ENCODE measurements around the gene PCDHGA9. TPM values are rescaled to one million over a fixed set of nuclear protein-coding genes. Genes with fewer than 3 reads are reported as not detected.
"Not testable (repeated sequence)": the region's sequence is repeated elsewhere in the genome, so short reads cannot be mapped to it uniquely, and the experiment has no call there.

Gene PCDHGA9
- total RNA-seq, 1 donor from 2014 or later = 0.73 TPM

DNA sequence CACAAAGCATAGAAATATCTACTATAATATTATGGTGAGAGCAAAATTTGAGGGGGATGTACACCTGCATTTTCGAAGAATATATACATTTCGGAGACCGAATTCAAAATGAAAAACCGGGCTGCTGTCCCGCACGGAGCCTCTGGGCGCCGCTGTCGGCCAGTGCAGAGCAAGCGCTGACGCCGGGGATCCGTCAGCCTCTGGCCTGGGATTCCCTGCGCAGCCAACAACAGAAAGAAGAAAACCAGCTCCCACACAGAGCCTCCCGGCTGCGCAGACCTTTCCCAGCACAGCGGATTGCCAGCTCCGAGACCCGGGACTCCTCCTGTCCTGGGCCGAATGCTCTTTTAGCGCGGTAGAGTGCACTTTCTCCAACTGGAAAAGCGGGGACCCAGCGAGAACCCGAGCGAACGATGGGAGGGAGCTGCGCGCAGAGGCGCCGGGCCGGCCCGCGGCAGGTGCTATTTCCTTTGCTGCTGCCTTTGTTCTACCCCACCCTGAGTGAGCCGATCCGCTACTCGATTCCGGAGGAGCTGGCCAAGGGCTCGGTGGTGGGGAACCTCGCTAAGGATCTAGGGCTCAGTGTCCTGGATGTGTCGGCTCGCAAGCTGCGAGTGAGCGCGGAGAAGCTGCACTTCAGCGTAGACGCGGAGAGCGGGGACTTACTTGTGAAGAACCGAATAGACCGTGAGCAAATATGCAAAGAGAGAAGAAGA lies 5.4 kb downstream of the PCDHGA9 start, which contains the start of gene PCDHGB6:
Gene PCDHGB6 (plus strand): TSS at position 232 of the 716 bp plus-strand sequence. CDS start 182 bp downstream, at position 414.
- peak within 1 kb of the TSS; percentile 64 for H3K4me2 ChIP-seq (ENCODE audit: low read length)
- not testable (repeated sequence) for H3K27me3 Mint-ChIP-seq (ENCODE audit: low read depth, unreplicated experiment); H3K4me1 Mint-ChIP-seq (ENCODE audit: low read depth, unreplicated experiment); DNase-seq (ENCODE audit: low read depth); H3K27me3 ChIP-seq (ENCODE audit: insufficient read depth, low read length); H3K36me3 ChIP-seq (ENCODE audit: insufficient read depth, low read length); FAIRE-seq; H2AFZ ChIP-seq (ENCODE audit: low read depth, low read length); H4K20me1 ChIP-seq (ENCODE audit: insufficient read depth, low read length); H3K4me1 ChIP-seq (ENCODE audit: insufficient read depth, low read length); H3K79me2 ChIP-seq (ENCODE audit: insufficient read depth, low read length); H3K27ac ChIP-seq (ENCODE audit: low read depth, low read length)
- peak within 1 kb of the TSS; percentile 96 for H3K4me3 Mint-ChIP-seq (ENCODE audit: unreplicated experiment)
- H3K36me3 Mint-ChIP-seq (ENCODE audit: low read depth, unreplicated experiment) = peaks cover 12% of the 10 kb centered on the region
- peaks cover 16% of the 10 kb centered on the region for H3K9me3 Mint-ChIP-seq (ENCODE audit: unreplicated experiment)
- H3K9ac ChIP-seq (ENCODE audit: low read length) = peak within 1 kb of the TSS; percentile 23
- H3K4me3 ChIP-seq (ENCODE audit: insufficient read depth, low read depth, low read length) = peak within 1 kb of the TSS; percentile 31
- TF ChIP-seq, protein P1, sequence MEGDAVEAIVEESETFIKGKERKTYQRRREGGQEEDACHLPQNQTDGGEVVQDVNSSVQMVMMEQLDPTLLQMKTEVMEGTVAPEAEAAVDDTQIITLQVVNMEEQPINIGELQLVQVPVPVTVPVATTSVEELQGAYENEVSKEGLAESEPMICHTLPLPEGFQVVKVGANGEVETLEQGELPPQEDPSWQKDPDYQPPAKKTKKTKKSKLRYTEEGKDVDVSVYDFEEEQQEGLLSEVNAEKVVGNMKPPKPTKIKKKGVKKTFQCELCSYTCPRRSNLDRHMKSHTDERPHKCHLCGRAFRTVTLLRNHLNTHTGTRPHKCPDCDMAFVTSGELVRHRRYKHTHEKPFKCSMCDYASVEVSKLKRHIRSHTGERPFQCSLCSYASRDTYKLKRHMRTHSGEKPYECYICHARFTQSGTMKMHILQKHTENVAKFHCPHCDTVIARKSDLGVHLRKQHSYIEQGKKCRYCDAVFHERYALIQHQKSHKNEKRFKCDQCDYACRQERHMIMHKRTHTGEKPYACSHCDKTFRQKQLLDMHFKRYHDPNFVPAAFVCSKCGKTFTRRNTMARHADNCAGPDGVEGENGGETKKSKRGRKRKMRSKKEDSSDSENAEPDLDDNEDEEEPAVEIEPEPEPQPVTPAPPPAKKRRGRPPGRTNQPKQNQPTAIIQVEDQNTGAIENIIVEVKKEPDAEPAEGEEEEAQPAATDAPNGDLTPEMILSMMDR (IDR thresholded peaks at IDR 0.05; ENCODE audit: insufficient read depth, low read depth, low read length) = peak; percentile 43
- H3K27ac Mint-ChIP-seq (ENCODE audit: unreplicated experiment) = peak within 1 kb of the TSS; percentile 84
- peaks cover 45% of the 10 kb centered on the region for H3K9me3 ChIP-seq (ENCODE audit: insufficient read depth, low read depth, low read length)

DNA sequence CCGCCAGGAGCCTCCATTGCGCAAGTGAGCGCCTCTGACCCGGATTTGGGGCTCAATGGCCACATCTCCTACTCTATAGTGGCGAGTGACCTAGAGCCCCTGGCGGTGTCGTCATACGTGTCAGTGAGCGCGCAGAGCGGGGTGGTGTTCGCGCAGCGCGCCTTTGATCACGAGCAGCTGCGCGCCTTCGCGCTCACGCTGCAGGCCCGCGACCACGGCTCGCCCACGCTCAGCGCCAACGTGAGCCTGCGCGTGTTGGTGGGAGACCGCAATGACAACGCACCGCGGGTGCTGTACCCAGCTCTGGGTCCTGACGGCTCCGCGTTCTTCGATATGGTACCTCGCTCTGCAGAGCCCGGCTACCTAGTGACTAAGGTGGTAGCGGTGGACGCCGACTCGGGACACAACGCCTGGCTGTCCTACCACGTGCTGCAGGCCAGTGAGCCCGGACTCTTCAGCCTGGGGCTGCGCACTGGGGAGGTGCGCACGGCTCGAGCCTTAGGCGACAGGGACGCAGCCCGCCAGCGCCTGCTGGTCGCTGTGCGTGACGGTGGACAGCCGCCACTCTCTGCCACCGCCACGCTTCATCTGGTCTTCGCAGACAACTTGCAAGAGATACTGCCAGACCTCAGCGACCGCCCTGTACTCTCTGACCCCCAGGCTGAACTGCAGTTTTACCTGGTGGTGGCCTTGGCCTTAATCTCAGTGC lies 7.2 kb downstream of the PCDHGA9 start:
- Mint-ChIP-seq H3K4me1 (ENCODE audit: low read depth, unreplicated experiment) (peaks cover 5% of the 10 kb centered on the region), H3K27ac (ENCODE audit: unreplicated experiment) (no peak overlapping the region), H3K27me3 (ENCODE audit: low read depth, unreplicated experiment) (no peaks in the 10 kb centered on the region), H3K9me3 (ENCODE audit: unreplicated experiment) (peaks cover 15% of the 10 kb centered on the region), H3K4me3 (ENCODE audit: unreplicated experiment) (no peak overlapping the region), H3K36me3 (ENCODE audit: low read depth, unreplicated experiment) (peaks cover 16% of the 10 kb centered on the region)
- no peak overlapping the region for H3K9ac ChIP-seq (ENCODE audit: low read length)
- H3K4me2 ChIP-seq (ENCODE audit: low read length) = no peak overlapping the region
- DNase-seq (ENCODE audit: low read depth) (no peak), FAIRE-seq (no peak)
- peaks cover 3% of the 10 kb centered on the region for H3K79me2 ChIP-seq (ENCODE audit: insufficient read depth, low read length)
- no peaks in the 10 kb centered on the region for H3K4me1 ChIP-seq (ENCODE audit: insufficient read depth, low read length)
- TF ChIP-seq, protein P1 (IDR thresholded peaks at IDR 0.05; ENCODE audit: insufficient read depth, low read depth, low read length) = no peak
- TF ChIP-seq EZH2 (IDR thresholded peaks at IDR 0.05; ENCODE audit: insufficient read depth, low read length) = no peak
- no peak overlapping the region for H3K27ac ChIP-seq (ENCODE audit: low read depth, low read length)
- no peak overlapping the region for H2AFZ ChIP-seq (ENCODE audit: low read depth, low read length)
- H3K4me3 ChIP-seq (ENCODE audit: insufficient read depth, low read depth, low read length) = no peak overlapping the region
- no peaks in the 10 kb centered on the region for H3K36me3 ChIP-seq (ENCODE audit: insufficient read depth, low read length)
- peaks cover 38% of the 10 kb centered on the region for H3K9me3 ChIP-seq (ENCODE audit: insufficient read depth, low read depth, low read length)
- H4K20me1 ChIP-seq (ENCODE audit: insufficient read depth, low read length) = peaks cover 3% of the 10 kb centered on the region
- no peaks in the 10 kb centered on the region for H3K27me3 ChIP-seq (ENCODE audit: insufficient read depth, low read length)

All from astrocyte (in vitro differentiated cells and primary cell).